GM12878 (cell line): ENCODE data around the gene BLNK. TPM values are rescaled to one million over a fixed set of nuclear protein-coding genes. Genes with fewer than 3 reads are reported as not detected.
A peak's percentile ranks its signal among the peaks of the same experiment; 100 is the strongest.

Experiments
- ATAC-seq: fragments of 200-7000 bp; cut with Tn5 transposase; 3 replicates; pipeline ENCODE4 v1.9.1; 2020; ENCODE audit warnings: mild to moderate bottlenecking, moderate library complexity
- BruUV-seq: library from RNA; stranded (reverse); fragments of 400-500 nt; replicated peaks from 2 replicates; lab custom pipeline; 2021; lab: Mats Ljungman, UMichigan
- CTCF ChIA-PET: fragments of 300-600 bp; sonication (Branson Sonifier 250); formaldehyde crosslinking; extraction: SDS; loops from one replicate; lab custom pipeline; 2021; ENCODE audit warnings: inconsistent platforms; lab: Yijun Ruan, JAX
- POLR2A ChIA-PET: fragments of 350-600 bp; formaldehyde crosslinking; extraction: SDS; loops from one replicate; lab custom pipeline; 2021; ENCODE audit warnings: inconsistent platforms; lab: Charles Lee
- RAD21 ChIA-PET: fragments of 300-600 bp; sonication (Branson Sonifier 250); formaldehyde crosslinking; loops from one replicate; lab custom pipeline; 2023; ENCODE audit warnings: antibody characterized with exemption; ENCODE audit not compliant: unreplicated experiment; lab: Charles Lee
- SMC1A ChIA-PET: fragments of 300-600 bp; sonication (Branson Sonifier 250); formaldehyde crosslinking; loops from one replicate; lab custom pipeline; 2023; ENCODE audit not compliant: unreplicated experiment, uncharacterized antibody; lab: Charles Lee
- DNase-seq: peaks from one replicate; pipeline ENCODE4 v3.0.0-alpha.2; 2011; ENCODE audit warnings: low read depth, low spot score
- FAIRE-seq: peaks from 3 replicates; lab custom pipeline; 2011; peaks lifted over from hg19 to GRCh38; lab: Jason Lieb, UNC
- H2AFZ ChIP-seq: 2 replicates; pipeline ENCODE4 v1.6.0; 2011; ENCODE audit warnings: low read depth, low read length, control low read depth; ENCODE audit not compliant: control insufficient read depth
- H3K27ac ChIP-seq: 2 replicates; pipeline ENCODE4 v1.5.1; 2011; ENCODE audit warnings: control low read depth; ENCODE audit not compliant: control insufficient read depth, insufficient read depth
- H3K27me3 ChIP-seq, 2 experiments: replicated peaks in 1 of 2; 2 replicates each; pipeline versions ENCODE4 v1.6.0 to v1.6.1; 2011; ENCODE audit warnings: low read length in 1 of 2; ENCODE audit not compliant: control insufficient read depth in 2 of 2, insufficient read depth in 2 of 2
- H3K36me3 ChIP-seq, 2 experiments: 2 replicates each; pipeline ENCODE4 v1.5.1; 2011; ENCODE audit warnings: low read length in 1 of 2; ENCODE audit not compliant: control insufficient read depth in 2 of 2, insufficient read depth in 2 of 2
- H3K4me1 ChIP-seq: 2 replicates; pipeline ENCODE4 v1.6.1; 2011; ENCODE audit warnings: mild to moderate bottlenecking, low read length, moderate library complexity, mixed read lengths; ENCODE audit not compliant: control insufficient read depth, insufficient read depth
- H3K4me2 ChIP-seq: 2 replicates; pipeline ENCODE4 v1.6.0; 2011; ENCODE audit warnings: control low read depth; ENCODE audit not compliant: control insufficient read depth, insufficient read depth
- H3K4me3 ChIP-seq: fragments of 200-600 bp; sonication (generic); 2 replicates; pipeline ENCODE4 v1.5.1; 2016
- H3K79me2 ChIP-seq: 2 replicates; pipeline ENCODE4 v1.6.0; 2011; ENCODE audit warnings: low read length; ENCODE audit not compliant: control insufficient read depth, insufficient read depth
- H3K9ac ChIP-seq: 2 replicates; pipeline ENCODE4 v1.8.0; 2011; ENCODE audit warnings: low read length, control low read depth, mixed read lengths; ENCODE audit not compliant: control insufficient read depth, insufficient read depth
- H3K9me3 ChIP-seq: replicated peaks from 3 replicates; pipeline ENCODE4 v1.5.1; 2011; ENCODE audit warnings: mild to moderate bottlenecking, low read length; ENCODE audit not compliant: control insufficient read depth, insufficient read depth
- H4K20me1 ChIP-seq: 2 replicates; pipeline ENCODE4 v1.6.0; 2011; ENCODE audit not compliant: control insufficient read depth, insufficient read depth
- BACH1 ChIP-seq: fragments of 450-650 bp; IDR thresholded peaks from 2 replicates; pipeline ENCODE4 v1.6.1; 2017; ENCODE audit warnings: mild to moderate bottlenecking, borderline replicate concordance
- CHD4 ChIP-seq: fragments of 200-600 bp; sonication (generic); IDR thresholded peaks from 2 replicates; pipeline ENCODE4 v1.6.1; 2016; ENCODE audit warnings: mild to moderate bottlenecking
- DPF2 ChIP-seq: fragments of 450-650 bp; IDR thresholded peaks from 2 replicates; pipeline ENCODE4 v1.6.1; 2017; ENCODE audit warnings: mild to moderate bottlenecking
- FOXK2 ChIP-seq: fragments of 450-650 bp; IDR thresholded peaks from 2 replicates; pipeline ENCODE4 v1.6.1; 2017; ENCODE audit warnings: mild to moderate bottlenecking, moderate library complexity
- FOXM1 ChIP-seq: IDR thresholded peaks from 2 replicates; pipeline ENCODE4 v1.6.1; 2012; ENCODE audit warnings: low read depth, mild to moderate bottlenecking, inconsistent platforms, low read length, moderate library complexity
- GATAD2B ChIP-seq: fragments of 450-650 bp; conservative IDR thresholded peaks from 2 replicates; pipeline ENCODE4 v1.6.1; 2017; ENCODE audit warnings: low read depth, mild to moderate bottlenecking, moderate library complexity
- MYB ChIP-seq: fragments of 150-350 bp; IDR thresholded peaks from 2 replicates; pipeline ENCODE4 v1.6.1; 2014; ENCODE audit warnings: mild to moderate bottlenecking, low read depth, low read length, borderline replicate concordance
- MYC ChIP-seq: IDR thresholded peaks from 2 replicates; pipeline ENCODE4 v1.6.1; 2011; ENCODE audit warnings: mild to moderate bottlenecking, low read length, moderate library complexity, inconsistent platforms; ENCODE audit not compliant: insufficient read depth, insufficient replicate concordance, insufficient read length, severe bottlenecking
- RCOR1 ChIP-seq: conservative IDR thresholded peaks from 2 replicates; pipeline ENCODE4 v1.6.1; 2012; ENCODE audit warnings: low read depth, low read length, improper control_type of control experiment
- SP1 ChIP-seq: IDR thresholded peaks from one replicate; pipeline ENCODE4 v1.6.1; 2011; ENCODE audit warnings: low read depth, low read length
- STAT3 ChIP-seq: IDR thresholded peaks from 2 replicates; pipeline ENCODE4 v1.6.1; 2011; ENCODE audit warnings: low read depth, low read length, improper control_type of control experiment
- TAF1 ChIP-seq: IDR thresholded peaks from 2 replicates; pipeline ENCODE4 v1.6.1; 2011; ENCODE audit warnings: mild to moderate bottlenecking, low read depth, low read length, borderline replicate concordance
- TARDBP ChIP-seq: IDR thresholded peaks from 2 replicates; pipeline ENCODE4 v1.6.1; 2016; ENCODE audit warnings: borderline replicate concordance
- TCF3 ChIP-seq: IDR thresholded peaks from 2 replicates; pipeline ENCODE4 v1.6.1; 2012; ENCODE audit warnings: low read depth, mild to moderate bottlenecking, low read length, borderline replicate concordance; ENCODE audit not compliant: insufficient read depth
- TCF7 ChIP-seq: IDR thresholded peaks from 2 replicates; pipeline ENCODE4 v1.6.1; 2014; ENCODE audit warnings: antibody characterized with exemption, borderline replicate concordance
- ZBED1 ChIP-seq: IDR thresholded peaks from 2 replicates; pipeline ENCODE4 v1.6.1; 2016; ENCODE audit warnings: borderline replicate concordance
- ZNF217 ChIP-seq: fragments of 450-650 bp; IDR thresholded peaks from 2 replicates; pipeline ENCODE4 v1.6.1; 2017; ENCODE audit warnings: antibody characterized with exemption, mild to moderate bottlenecking
- WGBS: methylation state at CpG from one replicate; pipeline ENCODE4 v1.1.6; 2016; ENCODE audit warnings: low lambda C conversion rate; ENCODE audit not compliant: insufficient replicate concordance, insufficient coverage; ENCODE audit errors: missing lambda C conversion rate; 5-methylcytosine and 5-hydroxymethylcytosine counted together
- in situ Hi-C: fragments of 300-500 bp; cut with MboI; formaldehyde crosslinking; loops from 9 replicates; pipeline ENCODE4 v1.14.3; 2018; ENCODE audit warnings: mixed read lengths
- intact Hi-C: fragments of 100-400 bp; cut with micrococcal nuclease; formaldehyde crosslinking; loops from one replicate; pipeline ENCODE4 v1.14.2; 2022; ENCODE audit not compliant: unreplicated experiment
- polyA plus RNA-seq, 11 experiments: library from polyadenylated mRNA; depleted of rRNA in 4 of 11; unstranded in 6 of 11; stranded (reverse) in 5 of 11; fragments of >200 nt; fragmentation: Nextera tagmentation in 4 of 11; fragmentation: Illumina TruSeq in 1 of 11; extraction: Ambion mirVana in 4 of 11; extraction: Trizol in 1 of 11; gene quantifications; 1 replicate in 1 of 11; 2 replicates in 10 of 11; pipeline versions ENCODE4 v1.2.1 to v1.2.3, GENCODE V29; 2011 to 2016; ENCODE audit warnings: inconsistent platforms in 2 of 11, missing spikeins in 2 of 11, low read depth in 1 of 11
- total RNA-seq, 4 experiments: library from RNA; depleted of rRNA in 3 of 4; stranded (reverse); fragments of >200 nt in 3 of 4; fragmentation: Illumina TruSeq in 1 of 4; extraction: Trizol in 1 of 4; gene quantifications; 2 replicates each; pipeline versions ENCODE4 v1.2.1 to v1.2.3, GENCODE V29; 2013 to 2021
- TF ChIP-seq, protein P1 (sequence below): IDR thresholded peaks from 2 replicates; pipeline ENCODE4 v1.6.1; 2011; ENCODE audit warnings: borderline replicate concordance, low read depth, mild to moderate bottlenecking, moderate library complexity, low read length; ENCODE audit not compliant: insufficient read depth, poor library complexity, severe bottlenecking
- TF ChIP-seq, protein P2 (sequence below): fragments of 450-650 bp; IDR thresholded peaks from 2 replicates; pipeline ENCODE4 v1.6.1; 2017; ENCODE audit warnings: mild to moderate bottlenecking, moderate library complexity

The BLNK gene
- total and polyA plus RNA-seq, 10 of the 15 experiments (the other 5 are each of a cell fraction or from before 2014, with no cell fraction given), result 79.5 to 201 (median 139) TPM

DNA sequence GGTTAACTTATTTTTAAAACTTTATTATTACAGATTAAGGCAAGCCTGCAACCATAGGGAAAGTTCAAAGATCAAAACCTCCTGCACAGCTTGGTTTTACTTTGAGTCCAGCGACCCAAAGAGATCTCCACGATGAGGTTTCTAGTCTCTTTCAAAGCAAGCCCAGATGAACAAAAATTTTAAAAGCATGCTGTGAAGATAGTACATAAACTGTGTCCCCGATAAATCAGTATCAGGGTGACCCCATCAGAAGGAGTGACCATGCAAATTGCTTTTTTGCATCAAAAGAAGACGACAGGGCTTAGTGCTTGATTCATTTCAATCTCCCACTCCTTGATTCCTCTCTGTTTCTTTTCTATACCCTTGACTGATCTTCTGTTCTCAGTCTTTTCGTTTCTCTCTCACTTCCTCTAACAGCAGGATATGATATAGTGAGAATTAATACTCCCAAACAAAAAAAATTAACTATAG is 16.8 kb upstream of the BLNK start:
- POLR2A ChIA-PET, result interaction anchor here (0.9 to 5.0 kb wide), 9 partner anchors 9 to 456 kb away, joined by 3 to 174 read pairs (median 7); partner anchors contain the start of gene BLNK
- H3K27me3 ChIP-seq, result no peaks in the 10 kb centered on the region
- intact Hi-C loops, result loop anchor here (1.0 to 5.0 kb wide), 2 partner anchors 44 to 451 kb away; no protein-coding TSS in a partner anchor
- no peak overlapping the region for H2AFZ ChIP-seq
- DNase-seq, result peak; percentile 84
- H3K4me1 ChIP-seq, result peaks cover 50% of the 10 kb centered on the region
- H3K9ac ChIP-seq, result peak overlapping the region; percentile 76
- BruUV-seq, result no TSS peak
- WGBS, result 1% methylated on average over 5 of the region's 5 CpGs
- peak overlapping the region; percentile 92 for H3K27ac ChIP-seq
- no peaks in the 10 kb centered on the region for H3K36me3 ChIP-seq
- SMC1A ChIA-PET, result interaction anchor here (0.7 to 6.1 kb wide), 15 partner anchors 16 to 418 kb away, joined by 3 to 305 read pairs (median 4); partner anchors contain the start of gene BLNK
- RAD21 ChIA-PET, result interaction anchor here (1.2 to 5.1 kb wide), 11 partner anchors 12 to 527 kb away, joined by 3 to 256 read pairs (median 5); partner anchors contain the start of gene BLNK
- H3K4me3 ChIP-seq, result peak overlapping the region; percentile 70
- in situ Hi-C loops, result no loop called here
- H3K4me2 ChIP-seq, result peak overlapping the region; percentile 88
- H3K9me3 ChIP-seq, result no peaks in the 10 kb centered on the region
- peak; percentile 78 for ATAC-seq
- no peaks in the 10 kb centered on the region for H4K20me1 ChIP-seq
- CTCF ChIA-PET, result interaction anchor here (0.9 to 5.3 kb wide), 10 partner anchors 10 to 199 kb away, joined by 3 to 102 read pairs (median 5); partner anchors contain the start of gene BLNK
- peak; percentile 80 for FAIRE-seq
- peaks cover 12% of the 10 kb centered on the region for H3K79me2 ChIP-seq
- TF ChIP-seq, protein P1, sequence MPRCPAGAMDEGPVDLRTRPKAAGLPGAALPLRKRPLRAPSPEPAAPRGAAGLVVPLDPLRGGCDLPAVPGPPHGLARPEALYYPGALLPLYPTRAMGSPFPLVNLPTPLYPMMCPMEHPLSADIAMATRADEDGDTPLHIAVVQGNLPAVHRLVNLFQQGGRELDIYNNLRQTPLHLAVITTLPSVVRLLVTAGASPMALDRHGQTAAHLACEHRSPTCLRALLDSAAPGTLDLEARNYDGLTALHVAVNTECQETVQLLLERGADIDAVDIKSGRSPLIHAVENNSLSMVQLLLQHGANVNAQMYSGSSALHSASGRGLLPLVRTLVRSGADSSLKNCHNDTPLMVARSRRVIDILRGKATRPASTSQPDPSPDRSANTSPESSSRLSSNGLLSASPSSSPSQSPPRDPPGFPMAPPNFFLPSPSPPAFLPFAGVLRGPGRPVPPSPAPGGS, result no peak
- TF ChIP-seq ZNF217, result no peak
- TF ChIP-seq ZBED1, result no peak
- no peak for TF ChIP-seq STAT3
- TF ChIP-seq MYB, result no peak
- TF ChIP-seq MYC, result no peak
- TF ChIP-seq FOXM1, result no peak
- TF ChIP-seq FOXK2, result no peak
- no peak for TF ChIP-seq TARDBP
- no peak; the same call in 1 of the 2 replicates for TF ChIP-seq RCOR1
- TF ChIP-seq TCF3, result no peak
- TF ChIP-seq, protein P2, sequence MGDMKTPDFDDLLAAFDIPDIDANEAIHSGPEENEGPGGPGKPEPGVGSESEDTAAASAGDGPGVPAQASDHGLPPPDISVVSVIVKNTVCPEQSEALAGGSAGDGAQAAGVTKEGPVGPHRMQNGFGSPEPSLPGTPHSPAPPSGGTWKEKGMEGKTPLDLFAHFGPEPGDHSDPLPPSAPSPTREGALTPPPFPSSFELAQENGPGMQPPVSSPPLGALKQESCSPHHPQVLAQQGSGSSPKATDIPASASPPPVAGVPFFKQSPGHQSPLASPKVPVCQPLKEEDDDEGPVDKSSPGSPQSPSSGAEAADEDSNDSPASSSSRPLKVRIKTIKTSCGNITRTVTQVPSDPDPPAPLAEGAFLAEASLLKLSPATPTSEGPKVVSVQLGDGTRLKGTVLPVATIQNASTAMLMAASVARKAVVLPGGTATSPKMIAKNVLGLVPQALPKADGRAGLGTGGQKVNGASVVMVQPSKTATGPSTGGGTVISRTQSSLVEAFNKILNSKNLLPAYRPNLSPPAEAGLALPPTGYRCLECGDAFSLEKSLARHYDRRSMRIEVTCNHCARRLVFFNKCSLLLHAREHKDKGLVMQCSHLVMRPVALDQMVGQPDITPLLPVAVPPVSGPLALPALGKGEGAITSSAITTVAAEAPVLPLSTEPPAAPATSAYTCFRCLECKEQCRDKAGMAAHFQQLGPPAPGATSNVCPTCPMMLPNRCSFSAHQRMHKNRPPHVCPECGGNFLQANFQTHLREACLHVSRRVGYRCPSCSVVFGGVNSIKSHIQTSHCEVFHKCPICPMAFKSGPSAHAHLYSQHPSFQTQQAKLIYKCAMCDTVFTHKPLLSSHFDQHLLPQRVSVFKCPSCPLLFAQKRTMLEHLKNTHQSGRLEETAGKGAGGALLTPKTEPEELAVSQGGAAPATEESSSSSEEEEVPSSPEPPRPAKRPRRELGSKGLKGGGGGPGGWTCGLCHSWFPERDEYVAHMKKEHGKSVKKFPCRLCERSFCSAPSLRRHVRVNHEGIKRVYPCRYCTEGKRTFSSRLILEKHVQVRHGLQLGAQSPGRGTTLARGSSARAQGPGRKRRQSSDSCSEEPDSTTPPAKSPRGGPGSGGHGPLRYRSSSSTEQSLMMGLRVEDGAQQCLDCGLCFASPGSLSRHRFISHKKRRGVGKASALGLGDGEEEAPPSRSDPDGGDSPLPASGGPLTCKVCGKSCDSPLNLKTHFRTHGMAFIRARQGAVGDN, result no peak; the same call in 1 of the 2 replicates
- peak; percentile 49; the same call in 1 of the 2 replicates for TF ChIP-seq BACH1
- no peak for TF ChIP-seq SP1
- peak; percentile 44; the same call in 1 of the 2 replicates for TF ChIP-seq TAF1
- no peak for TF ChIP-seq CHD4
- peak; percentile 60; the same call in 1 of the 2 replicates for TF ChIP-seq DPF2
- TF ChIP-seq TCF7, result 0 out of 2 replicates have a peak, but pooled peaks have one; percentile 3
- no peak for TF ChIP-seq GATAD2B
